ENCODE results near the gene TRAF7.
A peak's percentile ranks its signal among the peaks of the same experiment; 100 is the strongest.

DNA sequence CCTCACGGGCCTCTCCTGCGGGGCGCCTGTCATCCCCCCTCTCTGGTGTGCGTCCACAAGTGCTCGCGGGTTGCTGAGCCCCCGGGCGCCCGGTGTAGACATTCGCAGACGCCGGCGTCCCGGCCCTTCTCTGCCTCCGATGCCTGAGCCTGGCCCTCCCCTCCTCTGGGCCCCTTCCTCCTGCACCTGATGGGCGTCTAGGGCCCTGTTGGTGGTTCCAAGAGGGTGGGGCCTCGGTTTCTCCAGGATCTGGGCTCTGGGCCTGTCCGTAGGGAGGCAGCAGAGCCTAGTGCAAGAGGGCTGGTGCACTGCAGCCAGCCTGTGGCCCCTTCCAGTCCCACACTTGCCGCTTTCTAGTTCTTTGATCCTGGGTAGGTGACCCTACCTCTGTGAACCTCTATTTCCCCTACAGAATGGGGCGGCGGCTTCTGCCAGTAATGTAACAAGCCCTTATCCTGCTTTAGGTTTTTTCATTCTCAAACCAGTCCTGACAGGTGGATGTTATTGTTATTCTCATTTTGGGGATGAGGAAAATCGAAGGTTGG is 68.4 kb downstream of the TRAF7 start:
- TF ChIP-seq CTCF (conservative IDR thresholded peaks at IDR 0.05 in 1 of 2, IDR thresholded peaks at IDR 0.05 in 1 of 2; ENCODE audit: extremely low read depth in 1 of 2, insufficient read depth in 1 of 2, low read depth in 1 of 2, low read length in 2 of 2) (peak in 1 of 2 donors; percentile 43), EZH2 (IDR thresholded peaks at IDR 0.05; ENCODE audit: borderline replicate concordance, low read length) (no peak)

Measured in mammary epithelial cell (primary cell).